Activated CD4-positive, alpha-beta T cell treated with anti-CD3 and anti-CD28 coated beads, Interleukin-2, amount 10 ng/mL, durations not matched to agents 7 days and 5 days (primary cell): ENCODE results near the gene PI4KB. TPM values are rescaled to one million over a fixed set of nuclear protein-coding genes. Genes with fewer than 3 reads are reported as not detected.
"Not testable (repeated sequence)": the region's sequence is repeated elsewhere in the genome, so short reads cannot be mapped to it uniquely, and the experiment has no call there.

ENCODE experiments used
- CTCF ChIA-PET: fragments of 350-600 bp; sonication (Branson Sonifier 250); formaldehyde crosslinking; loops from one replicate; lab custom pipeline; 2021; ENCODE audit warnings: antibody characterized with exemption; lab: Charles Lee
- POLR2A ChIA-PET: fragments of 350-600 bp; sonication (Branson Sonifier 250); formaldehyde crosslinking; loops from one replicate; lab custom pipeline; 2021; ENCODE audit warnings: antibody characterized with exemption; lab: Charles Lee
- DNase-seq: peaks from one replicate; pipeline ENCODE4 v3.0.0-alpha.2; 2020
- H3K27ac Mint-ChIP-seq: one replicate; pipeline ENCODE4 v1.8.0; 2021; ENCODE audit warnings: mild to moderate bottlenecking, moderate library complexity, mixed read lengths
- H3K27me3 Mint-ChIP-seq: one replicate; pipeline ENCODE4 v1.8.0; 2021; ENCODE audit warnings: mixed read lengths
- H3K36me3 Mint-ChIP-seq: one replicate; pipeline ENCODE4 v1.8.0; 2021; ENCODE audit warnings: low read depth, mixed read lengths
- H3K4me1 Mint-ChIP-seq: one replicate; pipeline ENCODE4 v1.8.0; 2021; ENCODE audit warnings: mixed read lengths
- H3K4me3 Mint-ChIP-seq: one replicate; pipeline ENCODE4 v1.8.0; 2021; ENCODE audit warnings: mild to moderate bottlenecking, moderate library complexity, mixed read lengths
- H3K9me3 Mint-ChIP-seq: one replicate; pipeline ENCODE4 v1.8.0; 2021; ENCODE audit warnings: mixed read lengths
- total RNA-seq, 2 experiments: library from RNA; stranded (reverse); gene quantifications; one replicate each; pipeline ENCODE4 v1.2.3, GENCODE V29; 2021

PI4KB gene
- total RNA-seq, 2 experiments from 2014 or later: 62.8 to 69.5 TPM

DNA sequence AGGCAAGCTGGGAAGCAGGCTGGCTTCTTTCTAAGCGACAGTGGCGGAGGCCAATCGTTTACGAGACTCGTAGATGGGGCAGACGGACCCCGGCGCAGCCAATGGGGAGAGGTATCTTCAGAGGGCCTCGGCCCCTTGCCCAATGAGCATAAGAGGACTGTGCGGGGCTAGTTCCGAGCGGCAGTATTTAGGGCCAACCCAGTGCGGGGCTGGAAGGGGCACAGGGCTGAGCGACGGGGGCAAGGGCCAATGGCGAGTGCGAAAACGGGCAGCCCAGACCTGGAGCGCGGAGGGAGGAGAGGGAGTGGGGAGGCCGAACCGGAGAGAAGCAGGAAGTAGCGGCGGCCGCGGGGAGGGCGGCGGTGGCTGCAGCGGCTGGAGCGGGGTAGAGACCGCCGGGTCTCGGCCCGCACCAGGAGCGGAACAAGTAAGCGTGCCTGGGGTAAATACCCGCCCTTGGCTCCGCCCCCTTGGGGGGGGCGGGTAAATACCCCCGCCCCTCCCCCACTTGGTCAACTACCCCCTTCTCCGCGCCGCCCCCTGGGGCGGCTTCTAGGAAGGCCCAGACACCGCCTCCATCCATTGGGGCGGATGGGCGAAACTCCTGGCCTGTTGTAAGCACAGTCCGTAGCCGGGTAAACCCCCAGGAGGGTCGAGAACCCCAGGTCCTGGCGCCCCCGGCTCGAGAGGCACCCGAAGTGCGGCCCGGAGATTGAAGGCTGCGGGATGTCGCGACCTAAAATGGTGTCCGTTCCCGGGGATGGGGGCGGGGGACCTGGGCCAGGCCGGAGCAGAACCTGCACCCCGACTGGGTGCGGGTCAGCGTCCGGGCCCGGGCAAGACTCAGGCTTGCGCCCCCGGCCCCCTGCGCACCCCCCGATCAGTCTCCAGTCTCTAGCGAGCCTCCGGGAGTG, 45.0 kb downstream of the PI4KB start, which contains the start of gene ZNF687:
Gene ZNF687 (plus strand): TSS at position 331 of the 914 bp plus-strand sequence. CDS start 3,993 bp downstream, outside the sequence.
- H3K27me3 Mint-ChIP-seq: no peaks in the 10 kb centered on the region
- ChIA-PET CTCF (interaction anchor here (0.5 to 2.2 kb wide), 17 partner anchors 10 to 384 kb away, joined by 3 to 12 read pairs (median 3); no protein-coding TSS in a partner anchor), POLR2A (interaction anchor here (0.6 to 1.6 kb wide), 4 partner anchors 29 to 93 kb away, joined by 3 to 6 read pairs (median 4); partner anchors contain the start of genes PI4KB and VPS72)
- DNase-seq: peak; percentile 99
- peak within 1 kb of the TSS; percentile 99 for H3K27ac Mint-ChIP-seq
- no peaks in the 10 kb centered on the region for H3K9me3 Mint-ChIP-seq
- peak within 1 kb of the TSS; percentile 99 for H3K4me3 Mint-ChIP-seq
- H3K4me1 Mint-ChIP-seq: peaks cover 24% of the 10 kb centered on the region
- peaks cover 14% of the 10 kb centered on the region for H3K36me3 Mint-ChIP-seq

DNA sequence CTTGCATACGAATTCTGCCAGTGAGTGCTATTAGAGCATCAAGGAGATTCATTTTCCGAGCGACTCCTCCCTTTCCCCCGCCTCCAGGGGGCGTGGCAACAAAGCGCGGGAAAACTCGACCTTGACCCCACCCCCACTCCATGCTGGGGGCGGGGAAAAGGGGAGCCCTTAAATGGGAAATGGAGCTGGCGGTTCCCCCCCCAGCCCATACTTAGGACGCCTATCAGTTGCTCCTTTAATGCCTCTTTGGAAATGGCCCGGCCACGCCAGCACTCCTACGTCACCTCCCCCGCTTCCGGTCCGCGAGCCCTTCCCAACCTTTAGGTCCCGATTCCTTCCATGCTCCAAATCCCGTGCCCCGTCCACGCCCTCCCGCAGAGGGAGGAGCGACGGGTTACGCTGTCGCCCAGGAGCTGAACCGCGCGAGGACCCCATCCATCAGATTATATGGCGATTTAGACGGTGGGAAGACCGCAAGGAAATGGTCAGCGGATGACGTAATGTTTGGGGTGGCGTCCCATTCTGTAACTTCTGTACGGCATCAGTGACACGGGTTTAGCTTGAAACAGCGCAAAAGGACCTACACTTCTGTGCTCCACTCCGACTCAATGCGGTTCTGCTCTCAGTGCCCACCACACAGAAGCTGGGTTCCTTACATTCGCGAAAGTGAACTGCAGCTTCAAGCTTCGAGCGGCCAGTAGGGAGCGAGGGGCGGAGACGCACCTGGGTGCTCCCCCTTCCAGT, 45.8 kb downstream of the PI4KB start:
- Mint-ChIP-seq H3K27me3 (no peaks in the 10 kb centered on the region), H3K36me3 (peaks cover 8% of the 10 kb centered on the region), H3K9me3 (no peaks in the 10 kb centered on the region), H3K4me3 (peak overlapping the region; percentile 99), H3K27ac (peak overlapping the region; percentile 99), H3K4me1 (peaks cover 26% of the 10 kb centered on the region)
- POLR2A ChIA-PET: interaction anchor here (0.6 to 1.6 kb wide), 4 partner anchors 30 to 92 kb away, joined by 3 to 6 read pairs (median 4); partner anchors contain the start of genes PI4KB and VPS72
- DNase-seq: peak; percentile 96
- CTCF ChIA-PET: interaction anchor here (0.5 to 2.0 kb wide), 19 partner anchors 11 to 385 kb away, joined by 3 to 10 read pairs (median 3); partner anchors contain the start of gene PSMB4

GRCh38 chr1:151277249-151277648, 50.0 kb downstream of the PI4KB start:
- H3K4me1 Mint-ChIP-seq: peaks cover 9% of the 10 kb centered on the region
- H3K27me3 Mint-ChIP-seq: no peaks in the 10 kb centered on the region
- peaks cover 2% of the 10 kb centered on the region for H3K36me3 Mint-ChIP-seq
- no peaks in the 10 kb centered on the region for H3K9me3 Mint-ChIP-seq
- no peak overlapping the region for H3K27ac Mint-ChIP-seq
- POLR2A ChIA-PET: no interaction called here
- CTCF ChIA-PET: interaction anchor here (0.9 to 1.5 kb wide), 4 partner anchors 10 to 100 kb away, joined by 3 to 4 read pairs (median 3); partner anchors contain the start of gene PSMD4
- no peak overlapping the region for H3K4me3 Mint-ChIP-seq
- DNase-seq: no peak

DNA sequence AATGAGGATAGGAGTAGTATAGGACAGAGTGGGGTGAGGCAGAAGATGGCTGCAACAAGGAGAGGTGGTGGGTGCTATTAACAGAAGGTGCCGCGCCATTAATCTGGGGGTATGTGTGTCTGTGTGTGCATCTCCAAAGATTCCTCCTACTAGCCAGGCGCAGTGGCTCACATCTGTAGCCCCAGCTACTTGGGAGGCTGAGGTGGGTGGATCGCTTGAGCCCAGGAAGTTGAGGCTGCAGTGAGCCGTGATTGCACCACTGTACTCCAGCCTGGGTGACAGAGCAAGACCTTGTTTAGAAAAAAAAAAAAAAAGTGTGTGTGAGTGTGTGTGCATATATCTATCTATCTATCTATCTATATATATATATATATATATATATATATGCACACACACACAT, 51.9 kb downstream of the PI4KB start:
- H3K9me3 Mint-ChIP-seq, POLR2A ChIA-PET, H3K4me3 Mint-ChIP-seq, H3K36me3 Mint-ChIP-seq, CTCF ChIA-PET, H3K4me1 Mint-ChIP-seq, H3K27me3 Mint-ChIP-seq, DNase-seq: not testable (repeated sequence)
- H3K27ac Mint-ChIP-seq: peak overlapping the region; percentile 21

- peaks cover 10% of the 10 kb centered on the region for H3K36me3 Mint-ChIP-seq
- no peaks in the 10 kb centered on the region for H3K27me3 Mint-ChIP-seq
- no peak overlapping the region for H3K4me3 Mint-ChIP-seq
- ChIA-PET POLR2A (no interaction called here), CTCF (interaction anchor here (0.6 kb wide), 1 partner anchor 48 kb away, joined by 6 read pairs; no protein-coding TSS in a partner anchor)
- H3K4me1 Mint-ChIP-seq: peaks cover 6% of the 10 kb centered on the region
- no peaks in the 10 kb centered on the region for H3K9me3 Mint-ChIP-seq
- no peak for DNase-seq
- no peak overlapping the region for H3K27ac Mint-ChIP-seq
Measured at GRCh38 chr1:151273924-151274466, 53.2 kb downstream of the PI4KB start.

GRCh38 chr1:151267760-151268159, 59.5 kb downstream of the PI4KB start:
- H3K27me3 Mint-ChIP-seq: no peaks in the 10 kb centered on the region
- ChIA-PET POLR2A (no interaction called here), CTCF (interaction anchor here (1.1 kb wide), 2 partner anchors 9 to 196 kb away, joined by 3 to 4 read pairs; no protein-coding TSS in a partner anchor)
- no peak overlapping the region for H3K4me3 Mint-ChIP-seq
- H3K4me1 Mint-ChIP-seq: no peaks in the 10 kb centered on the region
- no peaks in the 10 kb centered on the region for H3K9me3 Mint-ChIP-seq
- H3K36me3 Mint-ChIP-seq: peaks cover 42% of the 10 kb centered on the region
- DNase-seq: no peak
- H3K27ac Mint-ChIP-seq: peak overlapping the region; percentile 74

- Mint-ChIP-seq H3K36me3 (peaks cover 43% of the 10 kb centered on the region), H3K27ac (no peak overlapping the region), H3K9me3 (no peaks in the 10 kb centered on the region), H3K4me1 (no peaks in the 10 kb centered on the region), H3K4me3 (no peak overlapping the region), H3K27me3 (no peaks in the 10 kb centered on the region)
- CTCF ChIA-PET: interaction anchor here (1.1 to 1.3 kb wide), 2 partner anchors 10 to 15 kb away, joined by 4 read pairs; partner anchors contain the start of gene ZNF687
- DNase-seq: no peak
- POLR2A ChIA-PET: no interaction called here
Measured at GRCh38 chr1:151266821-151267220, 60.4 kb downstream of the PI4KB start.

- DNase-seq: no peak
- Mint-ChIP-seq H3K27ac (peak overlapping the region; percentile 41), H3K4me3 (no peak overlapping the region), H3K36me3 (peaks cover 38% of the 10 kb centered on the region), H3K4me1 (no peaks in the 10 kb centered on the region), H3K27me3 (no peaks in the 10 kb centered on the region), H3K9me3 (no peaks in the 10 kb centered on the region)
- ChIA-PET POLR2A (no interaction called here), CTCF (interaction anchor here (1.3 kb wide), 1 partner anchor 15 kb away, joined by 4 read pairs; the partner anchor contains the start of gene ZNF687)
Measured at GRCh38 chr1:151266315-151266714, 60.9 kb downstream of the PI4KB start.

GRCh38 chr1:151265446-151266236, 61.6 kb downstream of the PI4KB start:
- peaks cover 37% of the 10 kb centered on the region for H3K36me3 Mint-ChIP-seq
- POLR2A ChIA-PET: no interaction called here
- no peak for DNase-seq
- no peaks in the 10 kb centered on the region for H3K9me3 Mint-ChIP-seq
- CTCF ChIA-PET: interaction anchor here (1.0 to 1.3 kb wide), 2 partner anchors 13 to 16 kb away, joined by 4 read pairs; partner anchors contain the start of gene ZNF687
- no peaks in the 10 kb centered on the region for H3K27me3 Mint-ChIP-seq
- H3K4me1 Mint-ChIP-seq: no peaks in the 10 kb centered on the region
- H3K4me3 Mint-ChIP-seq: no peak overlapping the region
- no peak overlapping the region for H3K27ac Mint-ChIP-seq

DNA sequence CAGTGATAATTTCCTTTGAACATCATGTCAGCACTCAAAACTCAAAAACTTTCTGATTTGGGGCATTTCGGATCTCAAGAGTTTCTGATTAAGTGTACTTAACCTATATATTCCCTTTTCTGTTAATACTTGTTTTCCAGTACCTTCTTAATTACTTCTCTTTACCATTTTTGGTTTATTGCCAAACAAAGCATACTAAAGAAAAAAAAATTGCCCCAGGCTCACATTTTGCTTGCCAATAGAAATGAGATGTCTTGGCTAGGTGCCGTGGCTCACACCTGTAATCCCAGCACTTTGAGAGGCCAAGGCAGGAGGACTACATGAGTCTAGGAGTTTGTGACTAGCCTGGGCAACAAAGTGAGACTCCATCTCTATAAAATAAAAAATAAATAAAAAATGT, 67.9 kb downstream of the PI4KB start:
- POLR2A ChIA-PET: no interaction called here
- peaks cover 12% of the 10 kb centered on the region for H3K36me3 Mint-ChIP-seq
- no peaks in the 10 kb centered on the region for H3K9me3 Mint-ChIP-seq
- no peaks in the 10 kb centered on the region for H3K27me3 Mint-ChIP-seq
- no peak overlapping the region for H3K27ac Mint-ChIP-seq
- peaks cover 24% of the 10 kb centered on the region for H3K4me1 Mint-ChIP-seq
- DNase-seq: no peak
- CTCF ChIA-PET: interaction anchor here (1.3 kb wide), 1 partner anchor 9 kb away, joined by 3 read pairs; no protein-coding TSS in a partner anchor
- no peak overlapping the region for H3K4me3 Mint-ChIP-seq

DNA sequence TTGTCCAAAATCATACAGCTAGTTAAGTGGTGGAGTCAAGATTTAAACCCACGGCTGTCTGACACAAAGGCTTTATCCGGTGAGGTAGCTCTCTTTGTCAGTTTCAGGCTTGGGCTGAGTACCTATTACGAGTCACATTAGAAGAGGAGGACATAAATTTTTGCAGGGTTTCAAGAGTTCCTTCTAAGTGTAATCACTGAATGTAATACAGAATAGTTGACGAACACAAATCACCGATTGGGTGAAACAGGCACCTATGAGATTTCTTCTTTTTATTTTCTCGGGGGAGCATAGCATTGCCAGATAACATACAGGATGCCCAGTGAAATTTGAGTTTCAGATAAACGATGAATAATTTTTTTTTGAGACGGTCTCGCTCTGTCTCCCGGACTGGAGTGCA, 71.8 kb downstream of the PI4KB start:
- H3K4me1 Mint-ChIP-seq: peaks cover 31% of the 10 kb centered on the region
- CTCF ChIA-PET: interaction anchor here (0.9 to 1.3 kb wide), 4 partner anchors 22 to 142 kb away, joined by 3 read pairs; no protein-coding TSS in a partner anchor
- H3K27me3 Mint-ChIP-seq: no peaks in the 10 kb centered on the region
- peaks cover 4% of the 10 kb centered on the region for H3K36me3 Mint-ChIP-seq
- no peak for DNase-seq
- H3K4me3 Mint-ChIP-seq: peak overlapping the region; percentile 90
- peak overlapping the region; percentile 90 for H3K27ac Mint-ChIP-seq
- H3K9me3 Mint-ChIP-seq: no peaks in the 10 kb centered on the region
- POLR2A ChIA-PET: no interaction called here
